HUES48 (cell line): ENCODE results near the gene TNFSF9.

Experiments
- H3K27ac ChIP-seq: one replicate; pipeline ENCODE4 v1.7.0; 2013; ENCODE audit warnings: low read depth, low read length, inconsistent platforms
- H3K27me3 ChIP-seq: 2 replicates; pipeline ENCODE4 v1.6.1; 2013; ENCODE audit warnings: mild to moderate bottlenecking, low read length; ENCODE audit not compliant: control insufficient read depth, insufficient read depth
- H3K36me3 ChIP-seq: 2 replicates; pipeline ENCODE4 v1.6.1; 2013; ENCODE audit warnings: low read length; ENCODE audit not compliant: control insufficient read depth, insufficient read depth
- H3K4me1 ChIP-seq: 2 replicates; pipeline ENCODE4 v1.6.1; 2013; ENCODE audit warnings: mild to moderate bottlenecking, low read length; ENCODE audit not compliant: control insufficient read depth, insufficient read depth
- H3K4me3 ChIP-seq: 2 replicates; pipeline ENCODE4 v1.5.1; 2013; ENCODE audit warnings: mild to moderate bottlenecking, low read depth, low read length
- H3K9ac ChIP-seq: 2 replicates; pipeline ENCODE4 v1.6.1; 2013; ENCODE audit warnings: mild to moderate bottlenecking, low read depth, low read length, moderate library complexity
- H3K9me3 ChIP-seq: 2 replicates; pipeline ENCODE4 v1.6.1; 2013; ENCODE audit warnings: low read length; ENCODE audit not compliant: control insufficient read depth, insufficient read depth

The TNFSF9 gene

DNA sequence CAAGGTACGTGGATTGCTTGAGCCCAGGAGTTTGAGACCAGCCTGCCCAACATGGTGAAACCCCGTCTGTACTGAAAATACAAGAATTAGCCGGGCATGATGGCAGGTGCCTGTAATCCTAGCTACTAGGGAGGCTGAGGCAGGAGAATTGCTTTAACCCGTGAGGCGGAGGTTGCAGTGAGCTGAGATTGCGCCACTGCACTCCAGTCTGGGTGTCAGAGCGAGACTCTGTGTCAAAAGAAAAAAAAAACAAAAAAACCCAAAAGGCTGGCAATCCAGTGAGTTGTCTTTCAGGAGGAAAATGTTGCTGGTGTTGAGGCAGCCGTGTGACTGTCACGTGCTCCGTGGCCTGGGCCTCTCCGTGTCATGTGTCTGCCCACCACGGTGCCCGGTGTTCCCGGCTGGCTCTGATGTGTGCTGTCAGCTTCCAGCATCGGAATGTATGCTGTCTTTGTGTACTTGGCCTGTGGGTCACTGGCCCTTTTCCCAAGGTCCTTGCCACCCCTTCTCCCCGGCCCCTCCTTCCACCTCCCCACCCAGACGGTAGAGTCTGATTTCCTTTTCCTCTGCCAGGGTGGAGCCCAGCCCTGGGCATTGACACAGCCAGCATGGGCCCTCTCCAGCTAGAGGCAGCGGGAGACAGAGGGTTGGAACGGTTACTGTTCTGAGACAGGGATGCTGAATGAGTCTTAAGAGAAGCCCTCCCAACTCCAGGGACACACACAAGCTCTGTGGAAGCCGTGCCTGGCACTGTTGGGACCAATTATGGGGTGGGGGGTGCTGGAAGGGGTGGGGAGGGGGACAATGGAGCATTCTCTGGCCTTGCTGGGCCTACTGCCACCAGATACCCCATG is 21.5 kb upstream of the TNFSF9 start:
- H3K36me3 ChIP-seq: no peaks in the 10 kb centered on the region
- H3K4me1 ChIP-seq: no peaks in the 10 kb centered on the region
- no peaks in the 10 kb centered on the region for H3K9me3 ChIP-seq
- no peak overlapping the region for H3K27ac ChIP-seq
- no peaks in the 10 kb centered on the region for H3K27me3 ChIP-seq
- H3K4me3 ChIP-seq: no peak overlapping the region
- no peak overlapping the region for H3K9ac ChIP-seq

DNA sequence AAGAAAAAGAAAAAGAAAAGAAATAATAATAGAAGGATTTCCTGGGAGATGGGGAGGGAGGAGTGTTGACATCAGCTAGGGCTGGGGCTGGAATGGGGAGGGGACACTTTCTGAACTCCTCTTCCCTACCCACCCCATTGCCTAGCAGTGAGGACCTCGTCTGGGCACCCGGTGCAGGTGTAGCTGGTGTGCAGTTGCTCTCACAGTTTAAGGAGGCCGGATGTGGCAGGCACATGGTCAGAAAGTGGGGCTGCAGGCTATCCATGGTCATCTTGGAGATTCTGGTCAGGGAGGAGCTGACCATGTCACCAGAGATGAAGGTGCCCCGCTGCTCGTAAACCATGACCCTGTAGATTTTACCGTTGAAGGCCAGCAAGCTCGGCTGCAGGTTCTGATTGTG is 20.2 kb upstream of the TNFSF9 start:
- Histone ChIP-seq H3K27ac (no peak overlapping the region), H3K9ac (no peak overlapping the region), H3K4me3 (no peak overlapping the region), H3K36me3 (no peaks in the 10 kb centered on the region), H3K4me1 (no peaks in the 10 kb centered on the region), H3K27me3 (no peaks in the 10 kb centered on the region), H3K9me3 (no peaks in the 10 kb centered on the region)

DNA sequence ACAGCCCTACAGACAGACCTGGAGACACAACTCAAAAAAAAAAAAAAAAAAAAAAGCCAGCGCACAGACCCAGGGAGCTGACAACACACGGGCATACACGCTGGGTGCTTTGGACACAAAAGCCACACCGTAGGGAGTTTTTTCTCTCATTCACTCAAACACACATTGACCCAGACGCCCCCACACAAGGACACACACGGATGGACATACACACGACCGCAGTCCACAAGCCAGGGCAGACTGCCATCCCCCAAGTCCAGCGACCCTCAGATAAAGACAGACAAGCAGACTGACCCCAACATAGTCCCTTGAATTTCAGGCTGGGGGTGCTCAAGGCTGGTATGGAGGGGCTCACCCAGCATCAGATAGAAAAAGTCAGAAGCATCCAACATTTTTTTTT is 16.7 kb upstream of the TNFSF9 start:
- no peak overlapping the region for H3K27ac ChIP-seq
- H3K36me3 ChIP-seq: no peaks in the 10 kb centered on the region
- H3K9ac ChIP-seq: no peak overlapping the region
- H3K4me3 ChIP-seq: no peak overlapping the region
- H3K27me3 ChIP-seq: no peaks in the 10 kb centered on the region
- H3K9me3 ChIP-seq: no peaks in the 10 kb centered on the region
- no peaks in the 10 kb centered on the region for H3K4me1 ChIP-seq

DNA sequence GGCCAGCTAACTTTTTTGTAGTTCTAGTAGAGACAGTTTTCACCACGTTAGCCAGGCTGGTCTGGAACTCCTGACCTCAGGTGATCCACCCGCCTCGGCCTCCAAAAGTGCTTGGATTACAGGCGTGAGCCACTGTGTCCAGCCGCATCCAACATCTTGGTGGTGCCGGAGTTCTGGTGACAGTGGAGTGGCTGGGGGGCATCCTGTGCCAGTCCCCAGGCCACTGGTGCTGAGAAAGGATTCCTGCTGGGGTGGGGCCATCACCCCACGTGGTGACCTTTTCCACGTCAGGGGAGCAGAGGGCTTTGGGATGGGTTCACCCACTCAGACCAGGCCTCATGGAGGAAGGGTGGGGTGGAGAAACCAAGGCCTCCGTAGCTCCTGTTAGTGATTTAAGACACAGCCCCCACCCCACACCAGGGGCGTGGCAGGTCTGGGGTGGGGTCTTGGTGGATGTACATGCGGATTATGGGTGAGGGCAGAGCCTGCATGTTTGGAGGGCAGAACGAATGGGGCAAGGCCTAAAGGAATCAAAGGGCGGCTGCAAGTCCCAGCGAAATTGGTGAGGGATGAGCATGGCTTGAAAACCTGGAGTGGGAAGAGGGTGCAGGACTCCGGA is 15.8 kb upstream of the TNFSF9 start:
- Histone ChIP-seq H3K27me3 (no peaks in the 10 kb centered on the region), H3K27ac (no peak overlapping the region), H3K36me3 (no peaks in the 10 kb centered on the region), H3K9me3 (no peaks in the 10 kb centered on the region), H3K9ac (no peak overlapping the region), H3K4me3 (no peak overlapping the region), H3K4me1 (no peaks in the 10 kb centered on the region)

DNA sequence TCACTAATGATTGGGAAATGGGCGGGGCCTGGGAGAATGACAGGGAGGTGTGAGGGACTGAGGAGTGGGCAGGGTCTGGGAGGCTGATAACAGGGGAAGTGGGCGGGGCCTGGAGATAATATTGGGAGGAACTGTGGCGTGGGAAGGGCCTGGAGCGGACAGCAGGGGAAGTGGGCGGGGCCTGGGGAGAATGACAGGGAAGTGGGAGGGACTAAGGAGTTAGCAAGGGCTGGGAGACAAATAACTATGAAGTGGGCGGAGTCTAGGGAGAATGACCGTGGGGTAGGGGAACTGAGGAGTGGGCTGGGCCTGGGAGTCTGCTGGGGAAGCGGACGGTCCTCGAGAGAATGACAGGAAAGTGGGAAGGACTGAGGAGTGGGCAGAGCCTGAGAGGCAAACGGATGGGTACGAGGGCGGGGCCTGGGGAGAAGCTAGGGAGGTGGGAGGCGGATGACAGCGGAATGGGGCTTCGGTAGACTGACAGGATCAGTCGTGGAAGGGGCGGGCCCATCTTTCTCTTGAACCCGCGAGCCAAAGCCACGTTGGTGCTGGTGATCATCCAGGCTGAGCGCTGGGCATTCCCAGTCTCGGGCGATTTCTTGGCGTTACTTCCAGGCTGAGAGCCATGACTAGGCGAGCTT is 14.7 kb upstream of the TNFSF9 start:
- Histone ChIP-seq H3K4me1 (no peaks in the 10 kb centered on the region), H3K27me3 (no peaks in the 10 kb centered on the region), H3K4me3 (peak overlapping the region; percentile 58), H3K9ac (no peak overlapping the region), H3K27ac (no peak overlapping the region), H3K9me3 (no peaks in the 10 kb centered on the region), H3K36me3 (no peaks in the 10 kb centered on the region)

DNA sequence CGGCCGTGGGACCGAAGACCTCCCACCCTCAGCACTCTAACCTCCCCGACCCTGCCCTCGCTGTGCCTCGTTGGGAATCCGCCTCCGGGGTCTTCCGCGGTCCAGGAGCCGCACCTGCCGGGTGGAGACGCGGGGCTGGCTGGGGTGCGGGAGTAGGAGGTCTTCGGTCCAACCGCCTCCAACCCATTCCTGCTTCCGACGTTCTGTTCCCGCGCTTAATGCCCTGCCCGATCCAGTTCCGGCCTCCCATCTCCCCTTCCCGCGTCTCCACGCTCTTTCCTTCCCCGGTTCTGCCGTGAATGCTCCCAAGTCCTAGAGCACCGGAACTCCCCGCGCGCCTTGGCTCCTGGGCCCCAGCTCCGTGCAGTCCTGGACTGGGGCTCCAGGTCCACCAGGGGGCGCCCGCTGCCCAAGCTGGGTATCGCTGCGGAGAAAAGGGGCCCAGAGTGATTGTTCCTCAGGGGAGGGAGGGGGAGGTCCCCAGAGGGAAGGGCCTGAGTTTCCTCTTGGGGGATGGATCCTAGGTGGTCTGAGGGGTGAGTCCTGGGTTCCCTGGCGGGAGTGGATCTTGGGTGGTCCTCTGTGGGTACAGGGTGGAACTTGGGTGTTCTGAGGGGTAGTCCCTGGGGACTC is 14.1 kb upstream of the TNFSF9 start:
- Histone ChIP-seq H3K9ac (no peak overlapping the region), H3K4me1 (no peaks in the 10 kb centered on the region)

DNA sequence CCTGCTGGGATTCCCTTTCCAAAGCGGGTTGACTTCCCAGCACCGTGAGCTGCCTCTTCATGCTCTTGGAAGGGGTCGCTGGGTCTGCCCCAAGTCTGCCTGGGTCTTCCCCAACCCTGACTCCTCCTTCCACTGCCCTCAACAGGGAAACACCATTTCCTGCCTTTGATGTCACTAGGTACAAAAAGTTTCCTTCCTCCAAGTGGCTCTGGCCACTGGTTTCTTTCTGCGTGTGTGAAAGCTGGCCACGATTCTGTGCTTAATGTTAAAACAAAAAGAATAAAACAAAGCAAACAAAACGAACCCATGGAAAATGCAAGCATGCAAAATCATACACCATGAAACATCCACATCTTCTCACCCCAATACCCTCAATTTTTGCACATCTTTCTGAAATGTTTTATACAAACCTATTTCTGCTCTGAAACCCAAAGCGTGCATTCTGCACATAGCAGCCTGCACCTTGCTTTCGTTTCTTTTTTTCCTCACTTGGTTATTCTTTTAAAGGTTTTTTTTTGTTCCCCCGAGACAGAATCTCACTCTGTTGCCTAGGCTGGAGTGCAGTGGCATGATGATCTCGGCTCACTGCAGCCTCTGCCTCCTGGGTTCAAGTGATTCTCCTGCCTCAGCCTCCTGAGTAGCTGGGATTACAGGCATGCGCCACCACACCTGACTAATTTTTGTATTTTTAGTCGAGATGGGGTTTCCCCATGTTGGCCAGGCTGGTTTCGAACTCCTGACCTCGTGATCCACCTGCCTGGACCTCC is 12.5 kb upstream of the TNFSF9 start:
- Histone ChIP-seq H3K4me1 (no peaks in the 10 kb centered on the region), H3K36me3 (no peaks in the 10 kb centered on the region), H3K9me3 (no peaks in the 10 kb centered on the region), H3K27ac (no peak overlapping the region), H3K27me3 (no peaks in the 10 kb centered on the region), H3K4me3 (no peak overlapping the region), H3K9ac (no peak overlapping the region)

More for the DNA sequence above, 14.1 kb upstream of the TNFSF9 start:
- no peaks in the 10 kb centered on the region for H3K27me3 ChIP-seq
- H3K4me3 ChIP-seq: peak overlapping the region; percentile 58
- H3K27ac ChIP-seq: no peak overlapping the region
- H3K9me3 ChIP-seq: no peaks in the 10 kb centered on the region
- no peaks in the 10 kb centered on the region for H3K36me3 ChIP-seq

DNA sequence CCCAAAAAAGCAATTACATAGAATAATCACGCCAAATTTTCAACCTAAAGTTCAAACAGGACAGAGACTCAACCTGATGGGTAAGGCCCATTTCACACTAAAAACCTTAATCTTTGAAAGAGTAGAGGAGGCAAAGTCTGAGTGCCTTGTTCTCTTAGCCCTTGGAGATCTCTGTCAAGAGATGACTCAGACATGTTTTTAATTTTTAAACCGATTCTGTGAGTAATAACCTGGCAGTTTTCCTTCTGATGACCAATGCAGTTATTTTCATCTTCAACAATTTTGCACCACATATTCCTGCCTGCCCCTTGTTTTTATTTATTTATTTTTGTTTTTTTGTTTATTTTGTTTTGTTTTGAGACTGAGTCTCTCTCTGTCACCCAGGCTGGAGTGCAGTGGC is 11.5 kb upstream of the TNFSF9 start:
- no peaks in the 10 kb centered on the region for H3K4me1 ChIP-seq
- H3K9ac ChIP-seq: no peak overlapping the region
- H3K27ac ChIP-seq: no peak overlapping the region

DNA sequence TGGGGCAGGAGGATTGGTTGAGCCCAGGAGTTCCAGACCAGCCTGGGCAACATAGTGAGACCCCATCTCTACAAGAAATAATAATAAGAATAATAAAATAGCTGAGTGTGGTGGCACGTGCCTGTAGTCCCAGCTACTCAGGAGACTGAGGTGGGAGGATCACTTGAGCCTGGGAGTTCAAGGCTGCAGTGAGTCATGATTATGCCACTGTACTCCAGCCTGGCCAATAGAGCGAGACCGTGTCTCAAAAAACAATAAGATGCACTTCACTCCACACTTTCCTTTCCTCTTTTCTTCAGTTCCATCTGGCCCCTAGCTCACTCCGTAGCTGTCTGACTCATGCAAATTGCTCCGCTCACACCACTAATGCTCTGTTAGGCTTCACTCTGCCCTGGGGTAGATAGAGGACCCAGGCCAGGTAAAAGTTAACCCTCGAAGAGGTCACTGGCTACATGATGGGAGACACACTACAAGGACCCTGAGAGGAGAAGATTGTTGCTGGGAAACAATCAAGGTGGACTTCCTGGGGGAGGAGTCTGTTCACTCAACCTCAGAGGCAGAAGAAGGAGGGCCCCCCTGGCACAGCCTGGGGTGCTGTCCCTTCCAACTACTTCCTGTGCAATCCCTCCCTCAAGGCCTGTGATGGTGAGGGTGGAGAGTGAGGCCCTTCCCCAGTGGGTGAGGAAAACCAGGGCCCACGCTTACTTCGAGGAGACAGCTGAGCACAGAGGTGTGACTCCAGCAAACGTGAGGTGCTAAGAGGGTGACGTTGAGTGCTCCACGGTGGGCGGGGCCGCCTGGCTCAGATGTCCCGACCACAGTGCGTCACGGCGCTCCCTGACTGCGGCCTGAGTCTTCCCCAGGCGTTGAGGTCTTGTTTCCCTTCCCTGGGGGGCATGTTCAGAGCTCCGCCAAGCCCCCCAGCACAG is 8.8 kb upstream of the TNFSF9 start:
- Histone ChIP-seq H3K36me3 (no peaks in the 10 kb centered on the region), H3K9ac (no peak overlapping the region), H3K27ac (no peak overlapping the region), H3K27me3 (no peaks in the 10 kb centered on the region), H3K9me3 (no peaks in the 10 kb centered on the region), H3K4me3 (no peak overlapping the region), H3K4me1 (no peaks in the 10 kb centered on the region)

More for the DNA sequence above, 11.5 kb upstream of the TNFSF9 start:
- no peaks in the 10 kb centered on the region for H3K9me3 ChIP-seq
- no peaks in the 10 kb centered on the region for H3K27me3 ChIP-seq
- no peaks in the 10 kb centered on the region for H3K36me3 ChIP-seq
- no peak overlapping the region for H3K4me3 ChIP-seq

DNA sequence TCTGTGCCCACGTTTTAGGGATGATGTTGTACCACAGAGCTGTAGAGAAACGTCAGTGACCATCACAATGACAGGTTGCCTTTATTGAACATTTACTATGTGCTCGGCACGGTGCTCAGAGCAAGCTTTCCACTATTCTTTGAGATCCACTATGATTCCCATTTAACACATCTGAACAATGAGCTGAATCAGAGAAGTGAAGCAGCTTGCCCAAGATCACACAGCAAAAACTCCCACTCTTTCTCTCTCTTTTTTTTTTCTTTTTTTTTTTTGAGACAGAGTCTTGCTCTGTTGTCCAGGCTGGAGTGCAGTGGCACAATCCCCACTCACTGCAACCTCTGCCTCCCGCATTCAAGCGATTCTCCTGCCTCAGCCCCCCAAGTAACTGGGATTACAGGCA is 8.1 kb upstream of the TNFSF9 start:
- H3K27ac ChIP-seq: no peak overlapping the region
- H3K36me3 ChIP-seq: no peaks in the 10 kb centered on the region
- H3K4me3 ChIP-seq: no peak overlapping the region
- H3K9ac ChIP-seq: no peak overlapping the region
- H3K9me3 ChIP-seq: no peaks in the 10 kb centered on the region
- no peaks in the 10 kb centered on the region for H3K27me3 ChIP-seq
- H3K4me1 ChIP-seq: no peaks in the 10 kb centered on the region
